Prostate gland (tissue), 2 donors: ENCODE data around the gene TGFBR3. TPM values are rescaled to one million over a fixed set of nuclear protein-coding genes. Genes with fewer than 3 reads are reported as not detected.

Source experiments
- DNase-seq: peaks from one replicate; pipeline ENCODE4 v3.0.0-alpha.2; 2019; ENCODE audit warnings: low spot score
- H3K27ac ChIP-seq, 2 donors: fragments of 200-600 bp; sonication (generic); 2 replicates each; pipeline ENCODE4 v1.5.1; 2017 to 2019
- H3K27me3 ChIP-seq: fragments of 200-600 bp; sonication (generic); replicated peaks from 2 replicates; pipeline ENCODE4 v1.5.1; 2019; ENCODE audit not compliant: insufficient read depth
- H3K36me3 ChIP-seq, 2 donors: fragments of 200-600 bp; sonication (generic); 1 replicate in 1 of 2; 2 replicates in 1 of 2; pipeline versions ENCODE4 v1.5.1 to v1.8.1; 2017 to 2019
- H3K4me1 ChIP-seq: fragments of 200-600 bp; sonication (generic); replicated peaks from 2 replicates; pipeline ENCODE4 v1.5.1; 2019
- H3K4me3 ChIP-seq, 2 donors: fragments of 200-600 bp; sonication (generic); 2 replicates each; pipeline ENCODE4 v1.5.1; 2017 to 2019
- H3K9me3 ChIP-seq: fragments of 200-600 bp; sonication (generic); 2 replicates; pipeline ENCODE4 v1.5.1; 2017
- POLR2A ChIP-seq: fragments of 450-650 bp; IDR thresholded peaks from one replicate; pipeline ENCODE4 v1.6.1; 2016; ENCODE audit warnings: antibody characterized with exemption, mild to moderate bottlenecking
- POLR2AphosphoS5 ChIP-seq: sonication (generic); formaldehyde crosslinking; IDR thresholded peaks from one replicate; pipeline ENCODE4 v1.6.1; 2017; ENCODE audit warnings: antibody characterized with exemption
- WGBS: methylation state at CpG from one replicate; pipeline ENCODE4 v1.1.5; 2018; 5-methylcytosine and 5-hydroxymethylcytosine counted together
- intact Hi-C: fragments of 100-400 bp; cut with DNase I; formaldehyde crosslinking; loops from one replicate; pipeline ENCODE4 v1.14.2; 2022
- total RNA-seq, 2 donors: library from RNA; depleted of rRNA; stranded (reverse); fragments of >200 nt; gene quantifications; one replicate each; pipeline ENCODE4 v1.1.0, GENCODE V29; 2016
- TF ChIP-seq, protein P1 (sequence below), 4 experiments: fragments of 200-600 bp in 2 of 4; fragments of 450-650 bp in 2 of 4; sonication (generic) in 2 of 4; IDR thresholded peaks; 1 replicate in 3 of 4; 2 replicates in 1 of 4; pipeline ENCODE4 v1.5.1; 2016 to 2019; ENCODE audit warnings: antibody characterized with exemption in 4 of 4, mild to moderate bottlenecking in 2 of 4, moderate library complexity in 2 of 4

TGFBR3 gene
- total RNA-seq, 2 donors from 2014 or later = 26.4 to 51.7 TPM

DNA sequence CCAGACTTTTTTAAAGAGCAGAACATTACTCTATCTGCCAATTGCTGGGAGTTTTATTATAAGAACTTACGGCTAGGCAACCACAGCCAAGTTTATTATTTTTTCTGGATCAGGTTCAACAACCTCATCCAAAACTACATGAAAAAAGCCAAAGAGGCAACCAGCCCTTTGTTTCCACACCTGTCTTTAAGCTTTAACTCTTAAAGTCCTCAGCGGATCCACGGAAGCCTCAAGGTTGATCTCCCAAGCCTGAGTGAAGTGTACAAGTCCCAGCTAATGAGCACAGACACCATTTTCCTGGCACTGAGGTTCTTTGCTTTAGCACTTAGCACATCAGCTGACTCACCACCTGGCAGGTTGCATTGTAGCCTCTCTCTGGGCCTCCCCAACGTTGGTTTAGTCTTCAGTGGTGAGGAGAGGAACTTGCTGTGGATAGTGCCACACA lies 143.1 kb downstream of the TGFBR3 start:
- H3K27me3 ChIP-seq = no peaks in the 10 kb centered on the region
- peak overlapping the region; percentile 64 to 72 for H3K27ac ChIP-seq
- no peak overlapping the region for H3K4me3 ChIP-seq
- 18% methylated on average over 4 of the region's 4 CpGs for WGBS
- intact Hi-C loops = loop anchor here (5.0 kb wide), 1 partner anchor 34 kb away; no protein-coding TSS in a partner anchor
- H3K36me3 ChIP-seq = no peaks in the 10 kb centered on the region
- TF ChIP-seq, protein P1, sequence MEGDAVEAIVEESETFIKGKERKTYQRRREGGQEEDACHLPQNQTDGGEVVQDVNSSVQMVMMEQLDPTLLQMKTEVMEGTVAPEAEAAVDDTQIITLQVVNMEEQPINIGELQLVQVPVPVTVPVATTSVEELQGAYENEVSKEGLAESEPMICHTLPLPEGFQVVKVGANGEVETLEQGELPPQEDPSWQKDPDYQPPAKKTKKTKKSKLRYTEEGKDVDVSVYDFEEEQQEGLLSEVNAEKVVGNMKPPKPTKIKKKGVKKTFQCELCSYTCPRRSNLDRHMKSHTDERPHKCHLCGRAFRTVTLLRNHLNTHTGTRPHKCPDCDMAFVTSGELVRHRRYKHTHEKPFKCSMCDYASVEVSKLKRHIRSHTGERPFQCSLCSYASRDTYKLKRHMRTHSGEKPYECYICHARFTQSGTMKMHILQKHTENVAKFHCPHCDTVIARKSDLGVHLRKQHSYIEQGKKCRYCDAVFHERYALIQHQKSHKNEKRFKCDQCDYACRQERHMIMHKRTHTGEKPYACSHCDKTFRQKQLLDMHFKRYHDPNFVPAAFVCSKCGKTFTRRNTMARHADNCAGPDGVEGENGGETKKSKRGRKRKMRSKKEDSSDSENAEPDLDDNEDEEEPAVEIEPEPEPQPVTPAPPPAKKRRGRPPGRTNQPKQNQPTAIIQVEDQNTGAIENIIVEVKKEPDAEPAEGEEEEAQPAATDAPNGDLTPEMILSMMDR (IDR thresholded peaks at IDR 0.05) = peak in 1 of 4 experiments; percentile 12
- TF ChIP-seq POLR2A = no peak
- TF ChIP-seq POLR2AphosphoS5 = peak; percentile 78
- peak; percentile 55 for DNase-seq
- peaks cover 11% of the 10 kb centered on the region for H3K4me1 ChIP-seq
- H3K9me3 ChIP-seq = no peaks in the 10 kb centered on the region

- WGBS = 91% methylated on average over 6 of the region's 6 CpGs
- intact Hi-C loops = loop anchor here (5.0 kb wide), 1 partner anchor 35 kb away; no protein-coding TSS in a partner anchor
These were observed 144.0 kb downstream of the TGFBR3 start for GRCh38 chr1:91741906-91742305.

DNA sequence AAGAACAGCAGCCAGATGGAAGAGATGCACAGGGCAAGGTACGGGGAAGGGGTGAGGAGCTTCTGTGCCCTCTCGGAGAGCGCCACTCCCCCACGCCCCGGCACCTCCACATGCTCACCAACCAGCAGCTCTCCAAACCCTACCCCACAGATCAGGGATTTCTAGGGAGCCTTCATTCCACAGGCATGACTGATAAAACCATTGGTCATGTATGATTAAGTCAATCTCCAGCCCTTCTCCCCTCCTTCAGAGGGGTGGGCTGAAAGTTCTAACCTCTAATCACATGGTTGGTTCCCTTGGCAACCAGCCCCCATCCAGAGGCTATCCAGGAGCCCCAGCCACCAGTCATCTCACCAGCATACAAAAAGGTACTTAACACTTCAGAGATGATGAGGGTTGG lies 144.7 kb downstream of the TGFBR3 start:
- 95% methylated on average over 5 of the region's 5 CpGs for WGBS
- H3K27ac ChIP-seq = peak overlapping the region in 1 of 2 donors; percentile 64

More at GRCh38 chr1:91741906-91742305, 144.0 kb downstream of the TGFBR3 start:
- Histone ChIP-seq H3K36me3 (no peaks in the 10 kb centered on the region), H3K27me3 (no peaks in the 10 kb centered on the region), H3K4me1 (peaks cover 11% of the 10 kb centered on the region), H3K9me3 (no peaks in the 10 kb centered on the region), H3K27ac (peak overlapping the region; percentile 64 to 72), H3K4me3 (no peak overlapping the region)
- TF ChIP-seq POLR2AphosphoS5 = no peak
- TF ChIP-seq, protein P1 (IDR thresholded peaks at IDR 0.05) = no peak
- TF ChIP-seq POLR2A = no peak
- DNase-seq = no peak

GRCh38 chr1:91737650-91738049 lies 148.3 kb downstream of the TGFBR3 start:
- WGBS = 91% methylated on average over 4 of the region's 4 CpGs
- Histone ChIP-seq H3K27me3 (no peaks in the 10 kb centered on the region), H3K27ac (peak overlapping the region; percentile 59 to 64), H3K4me1 (no peaks in the 10 kb centered on the region), H3K9me3 (no peaks in the 10 kb centered on the region), H3K36me3 (no peaks in the 10 kb centered on the region), H3K4me3 (no peak overlapping the region)
- TF ChIP-seq POLR2AphosphoS5 (no peak), POLR2A (no peak)
- TF ChIP-seq, protein P1 (IDR thresholded peaks at IDR 0.05) = no peak
- no peak for DNase-seq
- intact Hi-C loops = no loop called here

More for the DNA sequence above, 144.7 kb downstream of the TGFBR3 start:
- TF ChIP-seq POLR2A = no peak
- TF ChIP-seq, protein P1 (IDR thresholded peaks at IDR 0.05) = no peak
- no peak for TF ChIP-seq POLR2AphosphoS5
- peaks cover 11% of the 10 kb centered on the region for H3K4me1 ChIP-seq
- H3K36me3 ChIP-seq = no peaks in the 10 kb centered on the region
- H3K27me3 ChIP-seq = no peaks in the 10 kb centered on the region
- no peak overlapping the region for H3K4me3 ChIP-seq
- intact Hi-C loops = loop anchor here (5.0 kb wide), 1 partner anchor 36 kb away; no protein-coding TSS in a partner anchor
- no peak for DNase-seq
- H3K9me3 ChIP-seq = no peaks in the 10 kb centered on the region
